ENCODE data around the gene CNTLN.
"Not testable (repeated sequence)": the region's sequence is repeated elsewhere in the genome, so short reads cannot be mapped to it uniquely, and the experiment has no call there.

CNTLN gene

GRCh38 chr9:17519761-17520160 is 384.9 kb downstream of the CNTLN start:
- no peak for DNase-seq (ENCODE audit: low spot score)

- no peak for DNase-seq (ENCODE audit: low spot score)
Observed at GRCh38 chr9:17520268-17521064, 385.6 kb downstream of the CNTLN start.

- no peak for DNase-seq (ENCODE audit: low spot score)
Observed at GRCh38 chr9:17521100-17521855, 386.4 kb downstream of the CNTLN start.

GRCh38 chr9:17526726-17527125 is 391.9 kb downstream of the CNTLN start:
- DNase-seq (ENCODE audit: low spot score): not testable (repeated sequence)

GRCh38 chr9:17528859-17529258 is 394.0 kb downstream of the CNTLN start:
- peak; percentile 51 for DNase-seq (ENCODE audit: low spot score)

GRCh38 chr9:17531642-17532254 is 396.9 kb downstream of the CNTLN start:
- peak; percentile 60 for DNase-seq (ENCODE audit: low spot score)

- DNase-seq (ENCODE audit: low spot score): no peak
Observed at GRCh38 chr9:17532461-17532860, 397.6 kb downstream of the CNTLN start.

- DNase-seq (ENCODE audit: low spot score): no peak
Observed at GRCh38 chr9:17535176-17535575, 400.3 kb downstream of the CNTLN start.

- DNase-seq (ENCODE audit: low spot score): no peak
Observed at GRCh38 chr9:17536027-17536426, 401.2 kb downstream of the CNTLN start.

- no peak for DNase-seq (ENCODE audit: low spot score)
Observed at GRCh38 chr9:17551023-17551422, 416.2 kb downstream of the CNTLN start.

Data from RKO (cell line).